ENCODE results near the gene DOP1B.
A peak's percentile ranks its signal among the peaks of the same experiment; 100 is the strongest.
"Not testable (repeated sequence)": the region's sequence is repeated elsewhere in the genome, so short reads cannot be mapped to it uniquely, and the experiment has no call there.

DOP1B gene, protein sequence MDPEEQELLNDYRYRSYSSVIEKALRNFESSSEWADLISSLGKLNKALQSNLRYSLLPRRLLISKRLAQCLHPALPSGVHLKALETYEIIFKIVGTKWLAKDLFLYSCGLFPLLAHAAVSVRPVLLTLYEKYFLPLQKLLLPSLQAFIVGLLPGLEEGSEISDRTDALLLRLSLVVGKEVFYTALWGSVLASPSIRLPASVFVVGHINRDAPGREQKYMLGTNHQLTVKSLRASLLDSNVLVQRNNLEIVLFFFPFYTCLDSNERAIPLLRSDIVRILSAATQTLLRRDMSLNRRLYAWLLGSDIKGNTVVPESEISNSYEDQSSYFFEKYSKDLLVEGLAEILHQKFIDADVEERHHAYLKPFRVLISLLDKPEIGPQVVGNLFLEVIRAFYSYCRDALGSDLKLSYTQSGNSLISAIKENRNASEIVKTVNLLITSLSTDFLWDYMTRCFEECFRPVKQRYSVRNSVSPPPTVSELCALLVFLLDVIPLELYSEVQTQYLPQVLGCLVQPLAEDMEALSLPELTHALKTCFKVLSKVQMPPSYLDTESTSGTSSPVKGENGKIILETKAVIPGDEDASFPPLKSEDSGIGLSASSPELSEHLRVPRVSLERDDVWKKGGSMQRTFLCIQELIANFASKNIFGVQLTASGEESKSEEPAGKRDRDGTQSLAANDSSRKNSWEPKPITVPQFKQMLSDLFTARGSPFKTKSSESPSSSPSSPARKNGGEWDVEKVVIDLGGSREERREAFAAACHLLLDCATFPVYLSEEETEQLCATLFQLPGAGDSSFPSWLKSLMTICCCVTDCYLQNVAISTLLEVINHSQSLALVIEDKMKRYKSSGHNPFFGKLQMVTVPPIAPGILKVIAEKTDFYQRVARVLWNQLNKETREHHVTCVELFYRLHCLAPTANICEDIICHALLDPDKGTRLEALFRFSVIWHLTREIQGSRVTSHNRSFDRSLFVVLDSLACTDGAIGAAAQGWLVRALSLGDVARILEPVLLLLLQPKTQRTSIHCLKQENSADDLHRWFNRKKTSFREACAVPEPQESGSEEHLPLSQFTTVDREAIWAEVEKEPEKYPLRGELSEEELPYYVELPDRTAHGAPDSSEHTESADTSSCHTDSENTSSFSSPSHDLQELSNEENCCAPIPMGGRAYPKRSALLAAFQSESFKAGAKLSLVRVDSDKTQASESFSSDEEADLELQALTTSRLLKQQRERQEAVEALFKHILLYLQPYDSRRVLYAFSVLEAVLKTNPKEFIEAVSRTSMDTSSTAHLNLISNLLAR (N-terminal part only)

DNA sequence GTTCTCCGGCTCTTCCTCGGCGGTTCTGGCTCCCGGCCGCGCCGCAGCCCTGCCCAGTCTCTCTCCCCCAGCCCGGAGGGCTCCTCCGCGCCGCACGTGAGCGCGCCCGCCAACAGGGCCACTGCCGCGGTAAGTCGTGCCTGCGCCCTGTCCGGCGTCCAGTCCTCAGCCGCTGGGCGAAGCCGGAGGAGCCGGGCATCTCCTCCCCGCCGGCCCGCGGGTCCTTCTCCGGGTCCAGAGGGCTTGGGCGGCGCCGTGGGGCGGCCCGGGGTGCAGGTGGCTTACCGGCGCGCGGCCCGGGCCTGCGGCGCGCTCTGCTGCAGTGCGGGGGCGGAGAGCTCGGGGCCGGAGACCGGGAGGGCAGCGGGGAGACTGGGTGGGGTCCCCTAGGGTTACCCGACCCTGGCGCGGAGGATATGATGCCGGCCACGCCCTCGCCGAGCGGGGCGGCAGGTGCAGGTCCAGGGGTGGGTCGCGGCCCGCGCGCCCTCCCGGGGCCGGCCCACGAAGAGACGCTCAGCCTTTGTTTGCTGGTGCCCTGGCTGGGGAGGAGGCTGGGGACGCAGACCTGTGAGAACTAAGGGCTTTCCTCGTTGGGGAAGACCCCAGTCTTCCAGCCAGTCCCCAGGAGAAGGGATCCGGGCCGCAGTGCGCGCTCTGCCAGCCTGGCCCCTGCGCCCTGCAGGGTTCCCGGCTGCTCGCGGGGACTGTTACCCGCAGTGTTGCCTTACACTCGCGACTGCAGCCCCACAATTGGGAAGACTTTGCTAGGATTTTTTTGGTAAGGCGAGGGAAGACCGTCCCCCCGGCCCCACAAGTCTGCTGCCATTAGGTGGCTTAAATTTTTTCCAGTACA, at the start of gene DOP1B:
Gene DOP1B, plus strand, starts transcription at position 10 of the 856 bp plus-strand sequence. CDS start 7,910 bp downstream, outside the sequence.
- DNase-seq = no peak

DNA sequence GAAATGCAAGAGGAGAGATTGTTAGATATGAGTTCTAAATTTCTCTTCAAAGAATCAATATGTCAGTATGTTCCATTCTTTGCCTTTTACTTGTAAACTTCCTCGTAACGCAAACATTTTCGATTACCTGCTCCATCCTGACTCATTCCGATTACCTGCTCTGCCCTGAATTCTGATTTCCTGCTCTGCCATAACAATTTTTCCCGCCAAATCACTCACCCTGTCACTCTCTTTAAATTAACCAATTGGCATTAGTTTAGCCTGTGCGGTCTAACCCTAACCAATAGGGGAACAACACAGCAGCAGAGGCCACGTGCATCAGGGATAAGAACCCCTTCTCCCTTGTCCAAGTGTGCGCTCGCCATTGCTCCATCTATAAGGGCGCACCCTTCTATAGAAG, 46.8 kb upstream of the DOP1B start:
- DNase-seq = no peak

DNA sequence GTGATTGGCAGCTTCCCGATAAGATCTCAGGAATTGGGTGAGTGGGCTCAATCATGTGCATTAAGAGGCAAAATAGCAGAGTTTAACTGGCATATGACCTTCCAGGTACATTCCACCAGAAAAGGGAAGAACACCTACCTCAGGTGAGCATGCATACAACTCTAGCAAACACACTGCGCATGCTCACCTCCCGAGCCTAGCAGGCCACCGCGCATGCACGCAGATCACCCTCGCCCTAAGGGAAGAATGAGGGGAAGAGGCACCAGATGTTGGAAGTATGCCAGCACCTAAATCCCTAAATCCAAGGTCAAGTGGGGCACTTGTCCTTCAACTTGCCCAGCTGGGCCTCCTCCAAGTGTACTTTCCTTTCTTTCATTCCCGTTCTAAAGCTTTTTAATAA, 45.4 kb upstream of the DOP1B start:
- DNase-seq = no peak

DNA sequence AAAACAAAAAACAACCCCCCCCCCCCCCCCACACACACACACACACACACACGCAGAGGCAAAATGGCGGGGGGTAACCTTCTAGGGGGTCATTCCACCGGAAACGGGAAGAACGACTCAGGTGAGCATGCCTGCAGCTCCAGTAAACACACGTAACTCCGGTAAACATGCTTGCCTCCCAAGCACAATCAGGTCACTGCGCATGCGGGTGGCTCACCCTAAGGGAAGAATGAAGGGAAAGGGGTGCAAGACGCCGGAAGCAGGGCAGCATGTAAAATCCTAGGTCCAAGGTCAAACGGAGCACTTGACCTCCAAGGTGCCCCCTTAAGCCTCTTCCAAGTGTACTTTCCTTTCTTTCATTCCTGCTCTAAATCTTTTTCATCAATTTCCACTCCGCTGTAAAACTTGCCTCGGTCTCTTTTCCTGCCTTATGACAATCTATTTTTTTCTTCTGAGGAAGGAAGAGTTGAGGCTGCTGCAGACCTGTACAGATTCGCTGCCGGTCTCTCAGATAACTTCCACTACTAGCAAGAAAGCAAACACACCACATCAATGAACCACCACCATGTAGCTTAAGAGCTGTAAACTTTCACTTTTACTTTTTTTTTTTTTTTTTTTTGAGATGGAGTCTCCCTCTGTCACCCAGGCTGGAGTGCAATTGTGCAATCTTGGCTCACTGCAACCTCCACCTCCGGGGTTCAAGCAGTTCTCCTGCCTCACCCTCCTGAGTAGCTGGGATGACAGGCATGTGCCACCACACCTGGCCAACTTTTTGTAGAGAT, 42.8 kb upstream of the DOP1B start:
- DNase-seq = no peak

DNA sequence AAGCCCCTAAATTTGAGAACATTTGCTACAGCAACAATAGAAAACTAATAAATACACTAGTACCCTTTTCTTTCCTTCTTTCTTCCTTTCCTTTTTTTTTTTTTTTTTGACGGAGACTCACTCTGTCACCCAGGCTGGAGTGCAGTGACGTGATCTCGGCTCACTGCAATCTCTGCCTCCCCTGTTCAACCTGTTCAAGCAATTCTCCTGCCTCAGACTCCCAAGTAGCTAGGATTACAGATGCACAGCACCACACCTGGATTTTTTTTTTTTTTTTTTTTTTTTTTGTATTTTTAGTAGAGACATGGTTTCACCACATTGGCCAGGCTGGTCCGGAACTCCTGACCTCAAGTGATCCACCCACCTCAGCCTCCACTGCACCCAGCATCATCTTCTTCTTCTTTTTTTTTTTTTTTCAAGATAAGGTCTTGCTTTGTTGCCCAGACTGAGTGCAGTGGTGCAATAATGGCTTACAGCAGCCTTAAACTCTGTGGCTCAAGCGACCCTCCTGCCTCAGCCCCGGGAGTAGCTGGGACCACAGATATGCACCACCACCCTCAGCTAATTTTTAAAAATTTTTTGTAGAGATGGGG, 41.4 kb upstream of the DOP1B start:
- DNase-seq = no peak

DNA sequence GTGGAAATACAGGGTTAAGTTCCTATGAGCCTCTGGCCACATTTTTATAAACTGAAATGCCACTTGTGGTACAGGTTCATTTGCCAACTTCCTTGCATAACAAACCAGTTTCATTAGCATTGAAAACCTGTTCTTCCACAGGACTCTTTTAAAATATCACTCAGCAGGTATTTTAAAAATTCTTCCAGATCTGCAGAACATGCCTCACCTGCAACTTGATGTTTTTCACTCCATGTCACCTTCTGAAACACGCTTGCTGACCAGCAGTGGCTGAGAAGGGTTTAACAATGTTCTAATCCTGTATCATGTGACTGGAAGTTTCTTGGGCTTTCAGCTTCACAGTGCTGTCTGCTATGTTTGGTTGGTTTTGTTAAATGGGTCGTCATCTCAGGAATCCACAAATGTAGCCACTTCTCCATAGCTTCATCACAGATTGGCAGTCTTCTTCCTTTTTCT, 39.3 kb upstream of the DOP1B start:
- DNase-seq = no peak

DNA sequence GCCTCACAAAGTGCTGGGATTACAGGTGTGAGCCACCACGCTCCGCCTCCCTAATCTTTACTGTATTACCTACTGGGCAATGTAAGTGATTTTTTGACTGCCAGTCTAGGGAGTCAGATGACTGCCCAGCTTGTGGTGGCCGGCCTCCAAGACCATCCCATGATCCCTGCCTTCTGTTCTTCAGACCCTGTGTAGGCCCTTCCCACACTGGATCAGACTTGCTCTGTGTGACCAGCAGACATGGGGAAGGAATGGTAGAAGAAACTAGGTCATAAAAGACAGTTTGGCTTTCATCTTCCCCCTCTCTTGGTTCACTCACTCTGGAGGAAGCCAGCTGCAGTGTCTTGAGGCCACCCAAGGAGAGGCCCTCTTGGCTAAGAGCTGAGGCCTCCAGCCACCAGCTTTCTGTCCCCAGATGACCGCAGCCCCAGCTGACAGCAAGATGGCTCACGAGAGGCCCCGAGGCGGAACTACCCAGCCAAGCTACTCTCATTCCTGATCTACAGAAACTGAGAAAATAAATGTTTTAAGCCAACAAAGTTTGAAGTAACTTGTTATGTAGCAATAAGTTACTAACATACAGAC, 36.2 kb upstream of the DOP1B start:
- DNase-seq = no peak

DNA sequence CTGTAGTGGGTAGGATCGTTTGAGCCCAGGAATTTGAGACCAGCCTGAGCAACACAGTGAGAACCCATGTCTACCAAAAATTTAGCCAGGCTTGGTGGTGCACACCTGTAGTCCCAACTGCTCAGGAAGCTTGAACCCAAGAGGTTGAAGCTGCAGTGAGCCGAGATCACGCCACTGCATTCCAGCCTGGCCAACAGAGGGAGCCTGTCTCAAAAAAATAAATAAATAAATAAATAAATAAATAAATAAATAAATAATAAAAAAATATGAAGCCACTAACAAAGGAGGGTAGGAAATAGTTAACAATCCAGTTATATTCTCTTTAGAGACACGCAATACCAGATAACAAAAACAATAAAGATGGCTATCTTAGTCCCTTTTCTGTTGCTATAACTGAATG, 33.6 kb upstream of the DOP1B start:
- DNase-seq = no peak

DNA sequence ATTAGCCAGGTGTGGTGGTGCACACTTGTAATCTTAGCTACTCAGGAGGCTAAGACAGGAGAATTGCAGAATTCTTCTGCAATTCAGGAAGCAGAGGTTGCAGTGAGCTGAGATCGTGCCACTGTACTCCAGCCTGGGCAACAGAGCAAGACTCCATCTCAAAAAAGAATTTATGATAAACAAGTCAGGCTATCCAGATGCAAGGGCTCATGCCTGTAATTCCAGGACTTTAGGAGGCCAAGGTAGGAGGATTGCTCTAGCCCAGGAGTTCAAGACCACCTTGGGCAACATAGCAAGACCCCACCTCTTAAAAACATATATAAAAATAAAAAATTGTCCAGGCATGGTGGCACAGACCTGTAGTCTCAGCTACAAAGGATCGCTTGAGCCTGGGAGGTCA, 32.2 kb upstream of the DOP1B start:
- no peak for DNase-seq

DNA sequence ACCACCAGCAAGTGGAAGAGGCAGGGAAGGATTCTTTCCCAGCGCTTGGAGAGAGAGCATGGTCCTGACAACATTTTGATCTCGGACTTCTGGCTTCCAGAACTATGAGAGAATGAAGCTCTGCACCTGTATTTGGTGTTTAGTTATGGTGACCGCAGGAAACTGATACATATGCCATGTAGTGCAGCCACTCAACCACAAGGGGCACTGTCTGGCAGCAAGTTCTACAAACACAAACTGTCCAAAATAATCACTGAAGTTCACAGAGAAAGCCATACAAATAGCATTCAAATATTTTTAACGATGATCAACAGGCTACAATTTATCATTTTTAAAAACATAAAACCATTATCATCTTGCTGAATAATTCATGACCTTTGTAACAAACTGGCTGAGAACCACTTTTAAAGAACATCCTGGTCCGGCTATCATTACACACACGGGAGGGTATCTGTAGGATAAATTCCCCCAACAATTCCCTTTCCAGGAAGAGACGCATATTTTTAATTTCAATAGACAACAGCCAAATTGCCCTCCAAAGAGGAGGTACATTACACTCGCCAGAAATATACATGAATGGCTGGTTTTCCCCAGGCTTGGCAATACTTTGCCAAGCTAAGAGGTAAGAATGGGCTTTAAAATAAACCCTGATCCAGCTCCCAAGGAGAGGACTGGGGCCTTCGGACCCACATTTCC, 31.0 kb upstream of the DOP1B start:
- peak; percentile 41 for DNase-seq

DNA sequence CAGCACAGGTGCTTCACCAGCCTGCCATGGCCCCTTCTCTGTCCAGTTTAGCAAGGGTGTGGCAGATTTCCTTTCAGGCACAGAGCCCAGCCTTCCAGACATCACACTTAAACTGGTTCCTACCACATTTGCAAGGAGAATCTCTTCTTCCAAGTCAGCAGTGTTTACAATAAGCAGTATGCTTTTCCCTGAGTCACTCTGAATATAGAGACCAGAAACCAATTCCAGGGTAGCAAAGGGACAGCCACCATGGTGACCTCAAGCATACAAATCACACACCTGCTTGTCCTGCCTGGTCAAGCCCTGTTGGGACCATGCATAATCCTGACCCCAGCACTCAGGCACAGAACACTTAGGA, 30.4 kb upstream of the DOP1B start:
- DNase-seq = no peak

DNA sequence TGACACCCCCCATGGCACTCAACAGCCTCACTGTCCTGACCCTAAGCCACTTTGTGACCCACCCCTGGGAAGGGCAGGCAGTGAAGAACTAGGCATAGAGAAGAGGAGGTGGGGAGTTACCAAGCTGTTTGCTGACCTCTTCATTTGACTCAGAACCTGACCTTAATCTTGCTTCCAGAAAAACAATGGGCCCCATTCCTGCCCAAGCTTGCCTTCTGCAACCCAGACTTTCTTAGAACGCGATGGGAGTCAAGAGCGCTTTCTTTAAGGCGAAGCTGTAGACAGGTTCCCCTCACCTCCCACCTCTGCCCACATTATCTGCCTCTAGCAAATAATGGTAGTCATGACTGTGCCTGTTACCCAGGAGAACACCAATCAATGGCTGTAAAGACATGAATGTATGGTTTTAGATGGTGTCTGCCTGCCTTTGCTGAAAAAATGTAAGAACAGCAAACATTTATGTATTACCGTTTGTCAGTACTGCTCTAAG, 30.0 kb upstream of the DOP1B start:
- DNase-seq = no peak

DNA sequence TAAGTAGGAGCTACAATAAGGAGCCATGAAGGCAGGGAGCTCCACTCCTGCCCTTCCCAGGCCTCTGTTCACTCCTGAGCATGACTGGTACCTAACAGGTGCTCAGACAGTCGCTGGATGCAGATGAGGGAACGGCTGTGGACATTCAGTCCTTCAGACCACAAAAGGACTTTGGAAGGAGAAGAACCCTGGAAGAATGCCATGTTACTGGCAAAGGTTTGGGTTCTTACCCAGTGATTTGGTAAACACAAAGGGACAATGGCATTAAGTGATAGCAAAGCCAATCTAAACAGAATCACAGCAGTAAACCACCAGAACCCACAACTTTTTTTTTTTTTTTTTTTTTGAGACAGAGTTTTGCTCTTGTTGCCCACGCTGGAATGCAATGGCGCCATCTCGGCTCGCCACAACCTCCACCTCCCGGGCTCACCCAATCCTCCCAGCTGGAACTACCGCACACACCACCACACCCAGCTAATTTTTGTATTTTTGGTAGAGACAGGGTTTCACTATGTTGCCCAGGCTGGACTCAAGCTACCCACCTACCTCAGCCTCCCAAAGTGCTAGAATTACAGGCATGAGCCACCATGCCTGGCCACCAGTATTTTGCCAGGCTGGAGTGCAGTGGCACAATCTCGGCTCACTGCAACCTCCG, 29.2 kb upstream of the DOP1B start:
- DNase-seq = no peak

DNA sequence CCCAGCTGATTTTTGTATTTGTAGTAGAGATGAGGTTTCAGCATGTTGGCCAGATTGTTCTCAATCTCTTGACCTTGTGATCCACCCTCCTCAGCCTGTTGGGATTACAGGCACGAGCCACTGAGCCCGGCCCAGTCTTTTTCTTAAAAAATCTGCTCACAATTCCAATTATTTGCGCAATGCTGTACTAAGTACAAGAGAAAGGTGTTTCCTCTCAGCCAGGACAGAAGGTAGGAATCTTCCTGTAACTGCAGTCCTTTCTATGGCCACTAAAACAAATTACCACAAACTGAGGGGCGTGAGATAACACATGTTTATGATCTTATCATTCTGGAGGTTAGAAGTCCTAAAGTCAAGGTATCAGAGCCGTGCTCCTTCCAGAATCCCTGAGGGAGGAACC, 28.6 kb upstream of the DOP1B start:
- DNase-seq = no peak

DNA sequence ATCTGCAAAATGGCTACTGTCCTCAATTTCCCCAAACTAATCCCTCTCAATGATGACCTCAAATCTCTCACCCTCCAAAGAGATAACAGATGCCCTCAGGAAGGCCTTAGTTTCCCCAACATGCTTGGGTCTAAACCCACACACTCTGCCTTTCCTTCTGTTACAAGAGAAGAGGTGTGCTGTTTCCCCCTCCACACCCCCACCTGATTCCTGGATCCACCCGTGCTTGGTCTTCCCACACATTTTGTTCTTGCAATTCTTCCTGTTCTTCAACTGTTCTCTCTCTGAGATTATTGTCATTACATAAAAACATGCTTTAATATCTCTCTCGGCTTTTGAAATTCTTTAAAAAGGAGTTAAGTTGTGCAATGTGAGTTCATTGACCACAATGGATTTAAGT, 27.4 kb upstream of the DOP1B start:
- no peak for DNase-seq

DNA sequence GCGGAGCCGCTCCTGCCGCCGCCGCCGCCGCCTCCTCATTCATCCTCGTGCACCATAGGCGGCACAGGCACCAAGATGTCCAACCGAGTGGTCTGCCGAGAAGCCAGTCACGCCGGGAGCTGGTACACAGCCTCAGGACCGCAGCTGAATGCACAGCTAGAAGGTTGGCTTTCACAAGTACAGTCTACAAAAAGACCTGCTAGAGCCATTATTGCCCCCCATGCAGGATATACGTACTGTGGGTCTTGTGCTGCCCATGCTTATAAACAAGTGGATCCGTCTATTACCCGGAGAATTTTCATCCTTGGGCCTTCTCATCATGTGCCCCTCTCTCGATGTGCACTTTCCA, 26.2 kb upstream of the DOP1B start:
- DNase-seq = not testable (repeated sequence)

DNA sequence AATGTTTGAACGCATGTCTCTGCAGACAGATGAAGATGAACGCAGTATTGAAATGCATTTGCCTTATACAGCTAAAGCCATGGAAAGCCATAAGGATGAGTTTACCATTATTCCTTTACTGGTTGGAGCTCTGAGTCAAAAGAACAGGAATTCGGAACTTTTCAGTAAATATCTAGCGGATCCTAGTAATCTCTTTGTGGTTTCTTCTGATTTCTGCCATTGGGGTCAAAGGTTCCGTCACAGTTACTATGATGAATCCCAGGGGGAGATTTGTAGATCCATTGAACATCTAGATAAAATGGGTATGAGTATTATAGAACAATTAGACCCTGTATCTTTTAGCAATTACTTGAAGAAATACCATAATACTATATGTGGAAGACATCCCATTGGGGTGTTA, 25.8 kb upstream of the DOP1B start:
- not testable (repeated sequence) for DNase-seq

DNA sequence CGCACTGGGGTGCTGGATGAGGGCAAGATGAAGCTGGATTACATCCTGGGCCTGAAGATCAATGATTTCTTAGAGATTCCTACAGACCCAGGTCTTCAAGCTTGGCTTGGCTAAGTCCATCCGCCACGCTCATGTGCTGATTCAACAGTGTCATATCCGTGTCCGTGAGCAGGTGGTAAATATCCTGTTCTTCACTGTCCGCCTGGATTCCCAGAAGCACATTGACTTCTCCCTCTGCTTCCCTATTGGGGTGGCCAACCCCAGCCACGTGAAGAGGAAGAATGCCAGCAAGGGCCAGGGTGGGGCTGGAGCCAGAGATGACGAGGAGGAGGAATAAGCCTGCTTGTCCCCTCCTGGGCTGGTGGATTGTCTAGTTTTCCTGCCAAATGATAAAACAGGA, 23.9 kb upstream of the DOP1B start:
- DNase-seq = no peak

DNA sequence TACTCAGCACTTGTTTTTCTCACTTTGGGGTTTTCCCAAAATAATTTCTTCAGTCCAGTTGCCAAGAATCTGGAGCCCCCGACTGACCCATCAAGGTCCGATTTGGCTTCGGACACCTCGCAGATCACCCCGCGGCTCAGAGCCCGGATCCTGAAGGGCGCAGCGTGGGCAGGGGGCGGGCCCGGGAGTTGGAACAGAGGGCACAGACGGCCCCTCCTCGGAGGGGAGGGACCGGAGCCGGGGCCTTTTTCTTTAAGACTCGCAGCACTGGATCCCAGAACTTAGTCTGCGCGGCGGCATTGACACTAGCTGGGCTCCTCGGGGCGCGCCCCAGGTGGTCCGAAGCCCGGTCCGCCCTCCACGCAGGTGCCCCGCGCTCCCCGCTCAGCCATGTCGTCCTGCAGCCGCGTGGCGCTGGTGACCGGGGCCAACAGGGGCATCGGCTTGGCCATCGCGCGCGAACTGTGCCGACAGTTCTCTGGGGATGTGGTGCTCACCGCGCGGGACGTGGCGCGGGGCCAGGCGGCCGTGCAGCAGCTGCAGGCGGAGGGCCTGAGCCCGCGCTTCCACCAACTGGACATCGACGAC, 21.7 kb upstream of the DOP1B start, which contains the start of gene CBR3:
Gene CBR3, plus strand, starts transcription at position 277 of the 588 bp plus-strand sequence. Its CDS starts 114 bp downstream, at position 391.
- DNase-seq = no peak

Data from NCI-H748 treated with DMSO at 0.1 percent for 48 hours (cell line).